ENCODE results near the gene SDHA. TPM values are rescaled to one million over a fixed set of nuclear protein-coding genes. Genes with fewer than 3 reads are reported as not detected.

Gene SDHA
- total and polyA plus RNA-seq, 2 donors (not counting 1 experiment from before 2014, with no cell fraction given): 77.2 to 137 TPM

DNA sequence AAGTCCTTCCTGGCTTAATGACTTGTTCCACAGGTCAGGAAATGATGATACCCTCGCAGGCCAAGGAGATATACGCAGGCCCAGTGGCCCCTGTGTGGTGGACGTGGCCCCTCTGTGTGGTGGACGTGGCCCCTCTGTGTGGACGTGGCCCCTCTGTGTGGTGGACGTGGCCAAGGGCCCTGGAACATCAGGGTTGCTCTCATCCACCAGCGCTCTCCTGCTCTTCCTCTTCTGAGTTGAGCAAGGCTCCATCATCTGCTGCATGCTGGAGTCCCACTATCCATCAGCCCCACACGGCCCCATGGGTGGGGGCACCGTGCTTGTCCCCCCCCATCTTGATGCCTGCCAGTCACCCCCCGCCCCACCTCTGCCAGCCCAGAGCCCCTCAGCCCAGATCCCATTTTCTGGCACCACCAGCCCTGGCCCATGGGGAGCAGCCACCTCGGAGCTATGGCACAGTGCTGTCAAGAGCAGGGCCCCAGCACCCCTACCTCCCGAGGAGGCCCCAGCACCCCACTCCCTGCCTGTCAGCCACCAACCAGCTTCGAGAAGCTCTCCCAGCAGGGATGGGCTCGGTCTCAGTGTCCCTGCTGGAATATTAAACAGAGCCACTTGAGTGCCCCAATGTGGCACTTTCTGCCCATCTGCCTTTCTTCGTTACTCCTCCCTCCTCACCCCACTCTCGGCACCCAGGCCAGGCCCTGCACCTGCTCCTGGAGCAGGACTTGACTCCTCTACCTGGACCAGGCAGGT is 18.7 kb upstream of the SDHA start:
- H3K9me3 Mint-ChIP-seq (ENCODE audit: insufficient read depth): no peaks in the 10 kb centered on the region
- no peaks in the 10 kb centered on the region for H3K27me3 Mint-ChIP-seq
- no peak for DNase-seq
- intact Hi-C loops (cut with micrococcal nuclease): no loop called here
- no peak overlapping the region for H3K27ac Mint-ChIP-seq
- no peak overlapping the region for H3K4me3 Mint-ChIP-seq
- ChIA-PET POLR2A (no interaction called here), CTCF (interaction anchor here (1.1 kb wide), 1 partner anchor 11 kb away, joined by 4 read pairs; no protein-coding TSS in a partner anchor)
- H3K4me2 ChIP-seq (replicated peaks; ENCODE audit: low read depth, low read length, poor library complexity, severe bottlenecking): no peak overlapping the region
- H3K4me1 Mint-ChIP-seq: peaks cover 15% of the 10 kb centered on the region
- H3K27me3 ChIP-seq (replicated peaks in 1 of 4; ENCODE audit: control extremely low read depth in 1 of 4, control insufficient read depth in 3 of 4, insufficient read depth in 4 of 4, low read length in 3 of 4): no peaks in the 10 kb centered on the region
- H3K27ac ChIP-seq (ENCODE audit: low read length in 2 of 2): no peak overlapping the region
- no peak overlapping the region for H3K4me3 ChIP-seq (ENCODE audit: control extremely low read depth in 1 of 5, extremely low read depth in 1 of 5, insufficient read depth in 1 of 5, low read depth in 2 of 5, low read length in 4 of 5)
- peaks cover 15% of the 10 kb centered on the region for H4K20me1 ChIP-seq (ENCODE audit: control insufficient read depth, insufficient read depth, low read length, poor library complexity, severe bottlenecking)
- H3K9me3 ChIP-seq (ENCODE audit: control extremely low read depth in 1 of 3, control insufficient read depth in 2 of 3, insufficient read depth in 1 of 3, low read length in 2 of 3): no peaks in the 10 kb centered on the region
- H3K9ac ChIP-seq (ENCODE audit: low read length): no peak overlapping the region
- 98% methylated on average over 16 of the region's 16 CpGs for WGBS (ENCODE audit: insufficient coverage)
- no peaks in the 10 kb centered on the region for H3K79me2 ChIP-seq (ENCODE audit: control insufficient read depth, insufficient read depth, low read length)
- no peak for ATAC-seq (ENCODE audit: low read depth)
- peaks cover 0 to 14% of the 10 kb centered on the region in 2 experiments for H3K36me3 ChIP-seq (replicated peaks in 1 of 2; ENCODE audit: control extremely low read depth in 1 of 2, control insufficient read depth in 1 of 2, extremely low read depth in 1 of 2, insufficient read depth in 2 of 2, low read length in 1 of 2)
- H2AFZ ChIP-seq (ENCODE audit: insufficient read depth, low read depth, low read length, poor library complexity, severe bottlenecking): no peak overlapping the region
- TF ChIP-seq, protein P1, sequence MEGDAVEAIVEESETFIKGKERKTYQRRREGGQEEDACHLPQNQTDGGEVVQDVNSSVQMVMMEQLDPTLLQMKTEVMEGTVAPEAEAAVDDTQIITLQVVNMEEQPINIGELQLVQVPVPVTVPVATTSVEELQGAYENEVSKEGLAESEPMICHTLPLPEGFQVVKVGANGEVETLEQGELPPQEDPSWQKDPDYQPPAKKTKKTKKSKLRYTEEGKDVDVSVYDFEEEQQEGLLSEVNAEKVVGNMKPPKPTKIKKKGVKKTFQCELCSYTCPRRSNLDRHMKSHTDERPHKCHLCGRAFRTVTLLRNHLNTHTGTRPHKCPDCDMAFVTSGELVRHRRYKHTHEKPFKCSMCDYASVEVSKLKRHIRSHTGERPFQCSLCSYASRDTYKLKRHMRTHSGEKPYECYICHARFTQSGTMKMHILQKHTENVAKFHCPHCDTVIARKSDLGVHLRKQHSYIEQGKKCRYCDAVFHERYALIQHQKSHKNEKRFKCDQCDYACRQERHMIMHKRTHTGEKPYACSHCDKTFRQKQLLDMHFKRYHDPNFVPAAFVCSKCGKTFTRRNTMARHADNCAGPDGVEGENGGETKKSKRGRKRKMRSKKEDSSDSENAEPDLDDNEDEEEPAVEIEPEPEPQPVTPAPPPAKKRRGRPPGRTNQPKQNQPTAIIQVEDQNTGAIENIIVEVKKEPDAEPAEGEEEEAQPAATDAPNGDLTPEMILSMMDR (IDR thresholded peaks at IDR 0.05): no peak
- H3K4me1 ChIP-seq (ENCODE audit: control insufficient read depth in 2 of 2, insufficient read depth in 2 of 2, low read length in 2 of 2): peaks cover 0 to 6% of the 10 kb centered on the region in 2 donors

DNA sequence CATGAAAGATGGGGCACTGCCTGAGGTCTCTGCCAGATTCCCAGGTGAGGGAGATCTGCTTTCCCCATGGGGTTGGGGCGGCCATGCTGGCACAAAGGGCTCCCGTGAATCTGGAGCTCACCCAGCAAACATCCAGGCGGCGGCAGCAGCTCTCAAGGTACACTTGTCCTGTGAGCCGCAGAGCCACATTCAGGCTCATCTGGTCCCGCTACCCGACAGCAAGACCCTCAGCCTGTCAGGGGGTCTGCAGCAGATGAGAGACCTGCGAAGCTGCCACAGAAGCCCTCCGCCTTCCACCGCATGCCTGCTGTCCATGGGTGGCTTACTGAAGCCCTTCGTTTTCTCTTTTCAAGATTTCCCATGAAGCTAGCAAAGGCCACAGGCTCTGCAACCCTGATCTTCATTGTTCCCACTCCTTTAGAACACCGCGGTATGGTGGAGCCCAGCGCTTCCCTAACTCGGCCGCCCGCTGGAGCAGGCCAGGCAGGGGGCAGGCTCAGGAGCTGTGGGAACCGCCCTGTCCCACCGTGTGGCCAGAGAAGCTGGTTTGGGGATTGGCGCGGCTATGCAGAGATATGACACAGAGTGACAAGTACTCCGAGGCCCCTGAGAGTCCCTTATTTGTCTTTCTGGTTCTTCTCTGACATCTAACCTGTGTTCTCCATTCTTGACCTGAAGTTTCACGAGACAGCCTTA is 18.0 kb upstream of the SDHA start:
- no peaks in the 10 kb centered on the region for H3K27me3 Mint-ChIP-seq
- H3K4me3 ChIP-seq (ENCODE audit: control extremely low read depth in 1 of 5, extremely low read depth in 1 of 5, insufficient read depth in 1 of 5, low read depth in 2 of 5, low read length in 4 of 5): no peak overlapping the region
- POLR2A ChIA-PET: no interaction called here
- no peak overlapping the region for H3K4me3 Mint-ChIP-seq
- no peak overlapping the region for H3K27ac ChIP-seq (ENCODE audit: low read length in 2 of 2)
- H3K4me1 ChIP-seq (ENCODE audit: control insufficient read depth in 2 of 2, insufficient read depth in 2 of 2, low read length in 2 of 2): peaks cover 0 to 6% of the 10 kb centered on the region in 2 donors
- no peaks in the 10 kb centered on the region for H3K79me2 ChIP-seq (ENCODE audit: control insufficient read depth, insufficient read depth, low read length)
- CTCF ChIA-PET: interaction anchor here (1.1 kb wide), 1 partner anchor 11 kb away, joined by 4 read pairs; no protein-coding TSS in a partner anchor
- ATAC-seq (ENCODE audit: low read depth) (no peak), DNase-seq (no peak)
- H3K9ac ChIP-seq (ENCODE audit: low read length): no peak overlapping the region
- no peak overlapping the region for H3K27ac Mint-ChIP-seq
- no peak overlapping the region for H2AFZ ChIP-seq (ENCODE audit: insufficient read depth, low read depth, low read length, poor library complexity, severe bottlenecking)
- H3K27me3 ChIP-seq (replicated peaks in 1 of 4; ENCODE audit: control extremely low read depth in 1 of 4, control insufficient read depth in 3 of 4, insufficient read depth in 4 of 4, low read length in 3 of 4): no peaks in the 10 kb centered on the region
- H3K4me1 Mint-ChIP-seq: peaks cover 15% of the 10 kb centered on the region
- H3K9me3 ChIP-seq (ENCODE audit: control extremely low read depth in 1 of 3, control insufficient read depth in 2 of 3, insufficient read depth in 1 of 3, low read length in 2 of 3): no peaks in the 10 kb centered on the region
- TF ChIP-seq EZH2 (IDR thresholded peaks at IDR 0.05; ENCODE audit: borderline replicate concordance, insufficient read depth, low read depth, low read length, poor library complexity, severe bottlenecking): no peak
- TF ChIP-seq, protein P1 (IDR thresholded peaks at IDR 0.05): no peak
- WGBS (ENCODE audit: insufficient coverage): 96% methylated on average over 23 of the region's 23 CpGs
- H4K20me1 ChIP-seq (ENCODE audit: control insufficient read depth, insufficient read depth, low read length, poor library complexity, severe bottlenecking): peaks cover 15% of the 10 kb centered on the region
- intact Hi-C loops (cut with micrococcal nuclease): no loop called here
- no peaks in the 10 kb centered on the region for H3K9me3 Mint-ChIP-seq (ENCODE audit: insufficient read depth)
- peaks cover 0 to 21% of the 10 kb centered on the region in 2 experiments for H3K36me3 ChIP-seq (replicated peaks in 1 of 2; ENCODE audit: control extremely low read depth in 1 of 2, control insufficient read depth in 1 of 2, extremely low read depth in 1 of 2, insufficient read depth in 2 of 2, low read length in 1 of 2)
- H3K4me2 ChIP-seq (replicated peaks; ENCODE audit: low read depth, low read length, poor library complexity, severe bottlenecking): no peak overlapping the region

Data from B cell (primary cell).